CD4-positive, alpha-beta T cell treated with Interleukin-12 subunit alpha and Interleukin-12 subunit beta, for 1 hour (primary cell): ENCODE data around the gene RPS27.
"Not testable (repeated sequence)": the region's sequence is repeated elsewhere in the genome, so short reads cannot be mapped to it uniquely, and the experiment has no call there.

Experiments used
- DNase-seq: peaks from one replicate; pipeline ENCODE4 v3.0.0-alpha.2; 2020

The RPS27 gene

GRCh38 chr1:153962088-153963029 is 28.2 kb upstream of the RPS27 start:
- DNase-seq = no peak

- peak; percentile 93 for DNase-seq
Observed at GRCh38 chr1:153963030-153963849, 27.3 kb upstream of the RPS27 start, which contains the start of gene SLC39A1. Gene SLC39A1, minus strand, starts transcription at chr1:153963537. Its CDS starts 822 bp downstream, at chr1:153962715.

- DNase-seq = no peak
Observed at GRCh38 chr1:153963850-153964331, 26.7 kb upstream of the RPS27 start.

- DNase-seq = peak; percentile 90
Observed at GRCh38 chr1:153967107-153967999, 23.2 kb upstream of the RPS27 start, which contains the start of gene CREB3L4. Gene CREB3L4, plus strand, starts transcription at chr1:153967902. Its CDS starts 624 bp downstream, at chr1:153968526.

GRCh38 chr1:153968000-153968363 is 22.6 kb upstream of the RPS27 start:
- DNase-seq = no peak

GRCh38 chr1:153968408-153968807 is 22.2 kb upstream of the RPS27 start:
- DNase-seq = no peak

- DNase-seq = no peak
Observed at GRCh38 chr1:153968972-153969371, 21.6 kb upstream of the RPS27 start.

GRCh38 chr1:153970346-153970745 is 20.2 kb upstream of the RPS27 start:
- DNase-seq = no peak

GRCh38 chr1:153973071-153973470 is 17.5 kb upstream of the RPS27 start:
- DNase-seq = no peak

- DNase-seq = no peak
Observed at GRCh38 chr1:153973525-153973924, 17.0 kb upstream of the RPS27 start.

GRCh38 chr1:153976819-153977249 is 13.7 kb upstream of the RPS27 start:
- DNase-seq = no peak

- DNase-seq = peak; percentile 86
Observed at GRCh38 chr1:153977250-153978240, 13.0 kb upstream of the RPS27 start, which contains the start of gene JTB. Gene JTB, minus strand, starts transcription at chr1:153977674. Its CDS starts 422 bp downstream, at chr1:153977252.

GRCh38 chr1:153978274-153978909 is 12.2 kb upstream of the RPS27 start:
- DNase-seq = no peak

- not testable (repeated sequence) for DNase-seq
Observed at GRCh38 chr1:153979091-153979490, 11.5 kb upstream of the RPS27 start.

GRCh38 chr1:153981735-153982134 is 8.8 kb upstream of the RPS27 start:
- not testable (repeated sequence) for DNase-seq

GRCh38 chr1:153984123-153984894 is 6.3 kb upstream of the RPS27 start:
- no peak for DNase-seq

- DNase-seq = no peak
Observed at GRCh38 chr1:153985341-153985912, 5.1 kb upstream of the RPS27 start.

GRCh38 chr1:153985941-153986761 is 4.4 kb upstream of the RPS27 start, which contains the start of gene RAB13:
Gene RAB13, minus strand, starts transcription at chr1:153986339. Its CDS starts 103 bp downstream, at chr1:153986236.
- no peak for DNase-seq
